Raji (cell line): ENCODE measurements around the gene SLC25A47.

Source experiments
- POLR2A ChIP-seq: IDR thresholded peaks from 2 replicates; pipeline ENCODE4 v1.6.1; 2011; ENCODE audit warnings: low read depth, low read length, control low read depth; ENCODE audit not compliant: insufficient read depth

The SLC25A47 gene

GRCh38 chr14:100346306-100347091, 23.4 kb downstream of the SLC25A47 start:
- no peak for TF ChIP-seq POLR2A

- no peak for TF ChIP-seq POLR2A
Observed at GRCh38 chr14:100348253-100348729, 25.2 kb downstream of the SLC25A47 start.

GRCh38 chr14:100348784-100349685, 25.9 kb downstream of the SLC25A47 start:
- TF ChIP-seq POLR2A, result no peak

- no peak for TF ChIP-seq POLR2A
Observed at GRCh38 chr14:100350276-100350926, 27.3 kb downstream of the SLC25A47 start.

GRCh38 chr14:100350986-100351385, 27.8 kb downstream of the SLC25A47 start:
- no peak for TF ChIP-seq POLR2A

- TF ChIP-seq POLR2A, result no peak
Observed at GRCh38 chr14:100358396-100358795, 35.3 kb downstream of the SLC25A47 start.

GRCh38 chr14:100359111-100359510, 36.0 kb downstream of the SLC25A47 start:
- no peak for TF ChIP-seq POLR2A

- TF ChIP-seq POLR2A, result no peak
Observed at GRCh38 chr14:100359881-100360280, 36.7 kb downstream of the SLC25A47 start.

- TF ChIP-seq POLR2A, result no peak
Observed at GRCh38 chr14:100361626-100362025, 38.5 kb downstream of the SLC25A47 start.

GRCh38 chr14:100362311-100362927, 39.3 kb downstream of the SLC25A47 start:
- no peak for TF ChIP-seq POLR2A

- TF ChIP-seq POLR2A, result no peak
Observed at GRCh38 chr14:100363053-100363452, 39.9 kb downstream of the SLC25A47 start.

- no peak for TF ChIP-seq POLR2A
Observed at GRCh38 chr14:100364403-100364802, 41.3 kb downstream of the SLC25A47 start.

GRCh38 chr14:100365741-100366140, 42.6 kb downstream of the SLC25A47 start:
- no peak for TF ChIP-seq POLR2A

- no peak for TF ChIP-seq POLR2A
Observed at GRCh38 chr14:100369019-100369418, 45.9 kb downstream of the SLC25A47 start.

- TF ChIP-seq POLR2A, result no peak
Observed at GRCh38 chr14:100370003-100370402, 46.9 kb downstream of the SLC25A47 start.

GRCh38 chr14:100371773-100372172, 48.6 kb downstream of the SLC25A47 start:
- TF ChIP-seq POLR2A, result no peak
